ENCODE measurements around the gene MAP4K5. TPM values are rescaled to one million over a fixed set of nuclear protein-coding genes. Genes with fewer than 3 reads are reported as not detected.

The MAP4K5 gene
- total RNA-seq, 1 donor from 2014 or later = 12.3 TPM

DNA sequence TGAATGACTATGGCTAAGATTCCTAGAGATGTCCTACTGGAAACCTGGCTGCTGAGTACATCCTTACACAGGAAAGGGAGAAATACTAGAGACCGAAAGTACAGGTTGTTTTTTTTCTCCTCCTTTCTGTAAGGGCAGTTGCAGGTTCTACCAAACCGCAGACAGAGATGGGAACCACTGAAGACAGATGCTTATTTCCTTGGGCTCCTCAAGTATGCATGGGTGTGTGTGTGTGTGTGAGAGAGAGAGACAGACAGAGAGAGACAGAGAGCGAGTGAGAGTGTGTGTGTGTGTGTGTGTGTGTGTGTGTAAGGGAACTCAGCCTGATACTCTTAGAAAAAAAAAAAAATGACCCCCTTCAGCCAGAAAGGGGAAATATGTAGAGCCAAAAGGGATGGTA is 42.5 kb downstream of the MAP4K5 start:
- H3K27me3 ChIP-seq (ENCODE audit: low read depth) = no peaks in the 10 kb centered on the region
- H3K27ac ChIP-seq (replicated peaks) = no peak overlapping the region
- intact Hi-C loops (cut with micrococcal nuclease) = no loop called here
- no peak for DNase-seq
- H3K9me3 ChIP-seq (replicated peaks) = no peaks in the 10 kb centered on the region
- peaks cover 8% of the 10 kb centered on the region for H3K4me1 ChIP-seq
- TF ChIP-seq, protein P1, sequence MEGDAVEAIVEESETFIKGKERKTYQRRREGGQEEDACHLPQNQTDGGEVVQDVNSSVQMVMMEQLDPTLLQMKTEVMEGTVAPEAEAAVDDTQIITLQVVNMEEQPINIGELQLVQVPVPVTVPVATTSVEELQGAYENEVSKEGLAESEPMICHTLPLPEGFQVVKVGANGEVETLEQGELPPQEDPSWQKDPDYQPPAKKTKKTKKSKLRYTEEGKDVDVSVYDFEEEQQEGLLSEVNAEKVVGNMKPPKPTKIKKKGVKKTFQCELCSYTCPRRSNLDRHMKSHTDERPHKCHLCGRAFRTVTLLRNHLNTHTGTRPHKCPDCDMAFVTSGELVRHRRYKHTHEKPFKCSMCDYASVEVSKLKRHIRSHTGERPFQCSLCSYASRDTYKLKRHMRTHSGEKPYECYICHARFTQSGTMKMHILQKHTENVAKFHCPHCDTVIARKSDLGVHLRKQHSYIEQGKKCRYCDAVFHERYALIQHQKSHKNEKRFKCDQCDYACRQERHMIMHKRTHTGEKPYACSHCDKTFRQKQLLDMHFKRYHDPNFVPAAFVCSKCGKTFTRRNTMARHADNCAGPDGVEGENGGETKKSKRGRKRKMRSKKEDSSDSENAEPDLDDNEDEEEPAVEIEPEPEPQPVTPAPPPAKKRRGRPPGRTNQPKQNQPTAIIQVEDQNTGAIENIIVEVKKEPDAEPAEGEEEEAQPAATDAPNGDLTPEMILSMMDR (IDR thresholded peaks at IDR 0.05; ENCODE audit: borderline replicate concordance) = no peak
- H3K36me3 ChIP-seq = peaks cover 7% of the 10 kb centered on the region
- H3K4me3 ChIP-seq = no peak overlapping the region

DNA sequence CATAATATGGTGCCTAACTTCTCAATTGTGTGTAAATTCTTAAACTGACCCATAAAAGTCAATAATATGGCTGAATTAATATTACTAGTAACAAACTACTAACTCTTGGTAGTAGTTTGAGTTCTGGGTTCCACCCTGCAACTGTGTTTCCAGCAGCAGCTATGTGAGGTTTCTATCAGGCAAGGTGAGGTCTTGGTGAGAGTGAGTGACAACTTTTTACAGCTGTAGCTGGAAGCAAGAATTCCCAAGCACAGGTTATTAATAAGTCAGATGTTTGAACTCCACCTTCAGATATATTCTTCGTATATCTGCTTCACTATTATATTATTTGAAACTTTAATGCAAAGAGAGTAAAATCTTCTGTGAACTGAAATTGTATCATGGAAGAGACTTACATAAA is 43.8 kb downstream of the MAP4K5 start:
- Histone ChIP-seq H3K4me3 (no peak overlapping the region), H3K36me3 (peaks cover 7% of the 10 kb centered on the region), H3K4me1 (peaks cover 8% of the 10 kb centered on the region), H3K27ac (replicated peaks) (no peak overlapping the region), H3K27me3 (ENCODE audit: low read depth) (no peaks in the 10 kb centered on the region), H3K9me3 (replicated peaks) (no peaks in the 10 kb centered on the region)
- DNase-seq = no peak
- intact Hi-C loops (cut with micrococcal nuclease) = no loop called here
- TF ChIP-seq, protein P1 (IDR thresholded peaks at IDR 0.05; ENCODE audit: borderline replicate concordance) = no peak

DNA sequence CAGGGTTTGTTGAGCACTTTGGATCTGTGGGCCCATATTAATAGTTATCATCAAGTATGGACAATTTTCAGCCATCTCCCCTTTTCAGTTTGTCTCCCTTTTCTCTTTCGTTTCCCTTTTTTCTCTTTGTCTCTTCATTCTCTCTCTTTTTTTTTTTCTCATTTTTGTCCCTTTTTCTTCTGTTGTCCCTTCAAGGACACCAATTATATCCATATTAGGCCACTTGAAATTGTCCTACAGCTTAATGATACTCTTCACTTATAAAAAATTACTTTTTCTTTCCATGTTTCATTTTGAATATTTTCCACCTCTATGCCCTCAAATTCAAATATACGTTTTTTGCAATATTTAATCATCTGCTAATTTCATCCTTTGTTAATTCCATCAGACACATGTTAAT is 53.3 kb downstream of the MAP4K5 start:
- H3K36me3 ChIP-seq = peaks cover 35% of the 10 kb centered on the region
- TF ChIP-seq, protein P1 (IDR thresholded peaks at IDR 0.05; ENCODE audit: borderline replicate concordance) = no peak
- no peak for DNase-seq
- peaks cover 2% of the 10 kb centered on the region for H3K9me3 ChIP-seq (replicated peaks)
- intact Hi-C loops (cut with micrococcal nuclease) = no loop called here
- no peaks in the 10 kb centered on the region for H3K27me3 ChIP-seq (ENCODE audit: low read depth)
- no peak overlapping the region for H3K4me3 ChIP-seq
- no peaks in the 10 kb centered on the region for H3K4me1 ChIP-seq
- no peak overlapping the region for H3K27ac ChIP-seq (replicated peaks)

DNA sequence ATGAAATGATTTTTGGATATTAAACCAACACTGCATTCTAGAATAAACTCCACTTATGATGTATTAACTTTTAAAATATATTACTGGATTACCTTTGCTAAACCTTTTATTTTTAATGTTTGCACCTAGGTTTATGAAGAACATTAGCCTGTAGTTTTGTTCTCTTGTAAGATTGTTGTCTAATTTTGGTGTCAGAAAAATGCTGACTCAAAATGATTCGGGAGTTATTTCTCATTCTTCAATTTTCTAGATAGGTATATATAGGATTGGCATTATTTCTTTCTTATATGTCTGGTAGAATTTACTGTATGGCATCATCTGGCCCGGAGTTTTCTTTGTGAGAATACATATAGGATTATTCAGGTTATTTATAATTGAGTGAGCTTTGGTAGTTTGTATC is 54.6 kb downstream of the MAP4K5 start:
- H3K36me3 ChIP-seq = peaks cover 48% of the 10 kb centered on the region
- intact Hi-C loops (cut with micrococcal nuclease) = no loop called here
- H3K4me3 ChIP-seq = no peak overlapping the region
- H3K9me3 ChIP-seq (replicated peaks) = peaks cover 14% of the 10 kb centered on the region
- H3K27ac ChIP-seq (replicated peaks) = no peak overlapping the region
- TF ChIP-seq, protein P1 (IDR thresholded peaks at IDR 0.05; ENCODE audit: borderline replicate concordance) = no peak
- no peaks in the 10 kb centered on the region for H3K27me3 ChIP-seq (ENCODE audit: low read depth)
- DNase-seq = no peak
- no peaks in the 10 kb centered on the region for H3K4me1 ChIP-seq

DNA sequence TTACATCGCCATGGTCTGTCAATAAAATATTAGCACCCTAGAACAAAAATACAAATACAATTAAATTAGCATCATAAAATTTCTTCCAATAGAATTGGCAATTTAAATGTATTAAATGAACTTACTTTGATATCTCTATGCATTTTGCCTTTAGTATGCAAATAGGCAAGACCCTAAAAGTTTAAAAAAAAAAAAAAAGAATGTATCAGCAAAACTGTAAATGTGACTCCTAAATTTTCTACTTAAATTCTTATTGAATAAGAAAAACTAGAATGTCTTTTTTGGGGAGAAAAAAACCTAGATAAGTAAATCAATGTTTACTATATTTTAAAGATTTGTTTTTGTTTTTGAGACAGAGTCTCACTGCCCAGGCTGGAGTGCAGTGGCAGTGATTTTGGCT is 56.2 kb downstream of the MAP4K5 start:
- no peaks in the 10 kb centered on the region for H3K4me1 ChIP-seq
- TF ChIP-seq, protein P1 (IDR thresholded peaks at IDR 0.05; ENCODE audit: borderline replicate concordance) = no peak
- peaks cover 55% of the 10 kb centered on the region for H3K36me3 ChIP-seq
- DNase-seq = no peak
- intact Hi-C loops (cut with micrococcal nuclease) = no loop called here
- H3K4me3 ChIP-seq = no peak overlapping the region
- no peaks in the 10 kb centered on the region for H3K27me3 ChIP-seq (ENCODE audit: low read depth)
- H3K9me3 ChIP-seq (replicated peaks) = peaks cover 31% of the 10 kb centered on the region
- no peak overlapping the region for H3K27ac ChIP-seq (replicated peaks)

GRCh38 chr14:50475460-50475859 is 56.9 kb downstream of the MAP4K5 start:
- TF ChIP-seq, protein P1 (IDR thresholded peaks at IDR 0.05; ENCODE audit: borderline replicate concordance) = no peak
- peaks cover 37% of the 10 kb centered on the region for H3K9me3 ChIP-seq (replicated peaks)
- intact Hi-C loops (cut with micrococcal nuclease) = no loop called here
- H3K27ac ChIP-seq (replicated peaks) = no peak overlapping the region
- peaks cover 55% of the 10 kb centered on the region for H3K36me3 ChIP-seq
- DNase-seq = no peak
- no peaks in the 10 kb centered on the region for H3K4me1 ChIP-seq
- no peaks in the 10 kb centered on the region for H3K27me3 ChIP-seq (ENCODE audit: low read depth)
- H3K4me3 ChIP-seq = no peak overlapping the region

Measured in left ventricle myocardium inferior (tissue), 1 donor.